Heart left ventricle (tissue), 16 donors: ENCODE results near the gene TEX261. TPM values are rescaled to one million over a fixed set of nuclear protein-coding genes. Genes with fewer than 3 reads are reported as not detected.

Experiments used
- ATAC-seq, 4 donors: fragments of 200-7000 bp; cut with Tn5 transposase; one replicate each; pipeline ENCODE4 v1.9.1; 2020 to 2022; ENCODE audit warnings: moderate library complexity in 4 of 4, mild to moderate bottlenecking in 3 of 4, moderate number of reproducible peaks in 1 of 4
- DNase-seq, 5 donors: peaks; one replicate each; pipeline ENCODE4 v3.0.0-alpha.2; 2020
- H3K27ac ChIP-seq, 12 donors: fragments of 200-600 bp; sonication (generic) in 4 of 12; one replicate each; pipeline versions ENCODE4 v1.5.0 to v1.8.0; 2016 to 2022; ENCODE audit warnings: mild to moderate bottlenecking in 2 of 12
- H3K27me3 ChIP-seq, 9 donors: fragments of 200-600 bp; sonication (generic) in 2 of 9; one replicate each; pipeline versions ENCODE4 v1.5.1 to v1.8.0; 2016 to 2022; ENCODE audit warnings: mild to moderate bottlenecking in 3 of 9
- H3K36me3 ChIP-seq, 9 donors: fragments of 200-600 bp; sonication (generic) in 2 of 9; one replicate each; pipeline versions ENCODE4 v1.5.0 to v1.8.0; 2018 to 2022; ENCODE audit warnings: mild to moderate bottlenecking in 2 of 9
- H3K4me1 ChIP-seq, 12 donors: fragments of 200-600 bp; sonication (generic) in 4 of 12; one replicate each; pipeline versions ENCODE4 v1.5.0 to v1.8.0; 2016 to 2022; ENCODE audit warnings: mild to moderate bottlenecking in 3 of 12
- H3K4me3 ChIP-seq, 12 donors: fragments of 200-600 bp; sonication (generic) in 4 of 12; one replicate each; pipeline versions ENCODE4 v1.5.0 to v1.8.0; 2017 to 2022; ENCODE audit warnings: mild to moderate bottlenecking in 9 of 12, moderate library complexity in 4 of 12
- H3K9me3 ChIP-seq, 12 donors: fragments of 200-600 bp; sonication (generic) in 4 of 12; one replicate each; pipeline versions ENCODE4 v1.5.0 to v1.8.0; 2016 to 2022; ENCODE audit warnings: mild to moderate bottlenecking in 1 of 12
- POLR2A ChIP-seq, 2 donors: fragments of 450-650 bp; IDR thresholded peaks; one replicate each; pipeline ENCODE4 v1.6.1; 2017; ENCODE audit warnings: antibody characterized with exemption in 2 of 2, mild to moderate bottlenecking in 2 of 2, moderate library complexity in 2 of 2
- WGBS, 4 donors: extraction: QIAGEN DNeasy Blood & Tissue Kit in 2 of 4; methylation state at CpG; one replicate each; pipeline versions ENCODE4 v1.1.5 to v1.1.7; 2013 to 2018; 5-methylcytosine and 5-hydroxymethylcytosine counted together
- intact Hi-C, 10 donors: fragments of 100-400 bp; cut with DNase I; formaldehyde crosslinking; loops; one replicate each; pipeline versions ENCODE4 v1.11.1 to v1.14.2; 2022
- polyA plus RNA-seq, 2 donors: library from polyadenylated mRNA; stranded (reverse); fragments of 200-250 nt; gene quantifications; one replicate each; pipeline ENCODE4 v1.2.3, GENCODE V29; 2013
- total RNA-seq, 9 donors: library from RNA; depleted of rRNA in 2 of 9; stranded (reverse); fragments of >200 nt in 2 of 9; fragmentation: NEBNext Ultra II Directional in 3 of 9; extraction: Animal tissue kit (Norgen Biotek cat#: 25700) in 3 of 9; gene quantifications; one replicate each; pipeline versions ENCODE4 v1.1.0 to v1.2.4, GENCODE V29; 2016 to 2023
- TF ChIP-seq, protein P1 (sequence below), 12 donors: fragments of 200-600 bp; sonication (generic) in 4 of 12; IDR thresholded peaks; one replicate each; pipeline versions ENCODE4 v1.5.0 to v1.8.0; 2018 to 2022; ENCODE audit warnings: antibody characterized with exemption in 12 of 12, mild to moderate bottlenecking in 5 of 12
- donor health status: ischemic (EF 13 %, LVEDD 7.1; RV severe dilation, severe dysfunction).
- donor health status: healthy with polysubstance abuse.
- donor health status: DM: no; HTN: yes; CAD: no.
- donor health status: DM: no; HTN: no; CAD: no.
- donor health status: ischemic (EF 25% LVEDD 6.9; RV normal size, moderate dysfunction).
- donor health status: ischemic (EF 25% LVEDD 5.7; RV mildly dilated, moderate dysfunction).
- donor health status: healthy.
- donor health status: DM: yes; HTN: yes; CAD: no.
- donor health status: ischemic (EF 35%, LVEDD 5.7; RV mildly dilated, moderate dysfunction).
- donor health status: nonischemic (EF 11% LVEDD 7.7; RV severe dilation, severe dysfunction).
- donor health status: DM: yes; HTN: yes; CAD: no.
- donor health status: PGD.
- donor health status: ischemic (EF 29% LVEDD 5.4; RV normal size, mild dysfunction).
- donor health status: nonischemic (EF 23%, LVEDD 6.1; RV moderate dilation, normal function).

The TEX261 gene
- total and polyA plus RNA-seq, 11 donors: 29.2 to 69.3 (median 50.4) TPM

DNA sequence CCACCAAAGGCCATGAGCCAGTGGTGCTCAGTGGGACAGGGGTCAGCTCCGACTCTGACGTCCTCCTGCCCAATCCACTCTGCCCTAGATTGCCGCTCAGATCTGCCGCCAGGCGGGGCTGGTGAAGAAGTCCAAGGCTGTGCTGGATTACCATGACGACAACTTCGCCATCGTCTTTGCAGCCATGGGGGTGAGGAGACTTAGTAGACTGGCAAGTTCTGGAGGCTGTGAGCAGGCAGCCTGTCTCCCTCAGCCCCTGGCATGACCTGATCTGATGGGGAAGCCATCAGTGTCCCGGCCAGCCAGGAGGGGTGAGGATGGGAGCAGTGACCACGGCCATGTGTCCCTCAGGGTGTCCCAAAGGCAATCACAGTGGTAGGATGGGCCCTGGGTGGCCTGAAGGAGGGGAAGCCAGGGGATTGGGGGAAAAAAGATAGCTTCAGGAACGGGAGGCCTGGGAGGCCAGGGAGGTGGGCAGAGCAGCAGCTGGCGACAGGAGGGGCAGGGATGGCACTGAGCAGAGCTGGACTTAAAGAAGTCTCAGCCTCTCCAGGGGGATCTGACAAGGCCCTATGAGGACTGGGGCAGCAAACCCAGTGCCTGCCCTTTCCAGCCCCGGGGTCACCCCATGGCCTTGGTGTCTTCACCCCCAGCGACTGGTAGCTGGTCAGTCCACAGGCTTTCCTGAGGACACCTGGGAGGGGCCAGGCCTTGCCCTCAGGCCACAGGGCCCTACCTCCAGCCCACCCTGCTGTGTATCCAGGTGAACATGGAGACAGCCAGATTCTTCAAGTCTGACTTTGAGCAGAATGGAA, 33.6 kb downstream of the TEX261 start:
- H3K27me3 ChIP-seq: peaks cover 7 to 40% (median 23%) of the 10 kb centered on the region in 9 donors
- H3K9me3 ChIP-seq: no peaks in the 10 kb centered on the region
- DNase-seq (peak in 1 of 5 donors; percentile 11), ATAC-seq (no peak)
- no peaks in the 10 kb centered on the region for H3K36me3 ChIP-seq
- 71 to 87% (median 79%) methylated on average over 13 to 14 of the region's 14 CpGs for WGBS, 4 donors
- H3K27ac ChIP-seq: no peak overlapping the region
- intact Hi-C loops: no loop called here
- peaks cover 0 to 12% (median 2%) of the 10 kb centered on the region in 12 donors for H3K4me1 ChIP-seq
- H3K4me3 ChIP-seq: no peak overlapping the region
- TF ChIP-seq, protein P1, sequence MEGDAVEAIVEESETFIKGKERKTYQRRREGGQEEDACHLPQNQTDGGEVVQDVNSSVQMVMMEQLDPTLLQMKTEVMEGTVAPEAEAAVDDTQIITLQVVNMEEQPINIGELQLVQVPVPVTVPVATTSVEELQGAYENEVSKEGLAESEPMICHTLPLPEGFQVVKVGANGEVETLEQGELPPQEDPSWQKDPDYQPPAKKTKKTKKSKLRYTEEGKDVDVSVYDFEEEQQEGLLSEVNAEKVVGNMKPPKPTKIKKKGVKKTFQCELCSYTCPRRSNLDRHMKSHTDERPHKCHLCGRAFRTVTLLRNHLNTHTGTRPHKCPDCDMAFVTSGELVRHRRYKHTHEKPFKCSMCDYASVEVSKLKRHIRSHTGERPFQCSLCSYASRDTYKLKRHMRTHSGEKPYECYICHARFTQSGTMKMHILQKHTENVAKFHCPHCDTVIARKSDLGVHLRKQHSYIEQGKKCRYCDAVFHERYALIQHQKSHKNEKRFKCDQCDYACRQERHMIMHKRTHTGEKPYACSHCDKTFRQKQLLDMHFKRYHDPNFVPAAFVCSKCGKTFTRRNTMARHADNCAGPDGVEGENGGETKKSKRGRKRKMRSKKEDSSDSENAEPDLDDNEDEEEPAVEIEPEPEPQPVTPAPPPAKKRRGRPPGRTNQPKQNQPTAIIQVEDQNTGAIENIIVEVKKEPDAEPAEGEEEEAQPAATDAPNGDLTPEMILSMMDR (IDR thresholded peaks at IDR 0.05): no peak
- no peak for TF ChIP-seq POLR2A (IDR thresholded peaks at IDR 0.05)

DNA sequence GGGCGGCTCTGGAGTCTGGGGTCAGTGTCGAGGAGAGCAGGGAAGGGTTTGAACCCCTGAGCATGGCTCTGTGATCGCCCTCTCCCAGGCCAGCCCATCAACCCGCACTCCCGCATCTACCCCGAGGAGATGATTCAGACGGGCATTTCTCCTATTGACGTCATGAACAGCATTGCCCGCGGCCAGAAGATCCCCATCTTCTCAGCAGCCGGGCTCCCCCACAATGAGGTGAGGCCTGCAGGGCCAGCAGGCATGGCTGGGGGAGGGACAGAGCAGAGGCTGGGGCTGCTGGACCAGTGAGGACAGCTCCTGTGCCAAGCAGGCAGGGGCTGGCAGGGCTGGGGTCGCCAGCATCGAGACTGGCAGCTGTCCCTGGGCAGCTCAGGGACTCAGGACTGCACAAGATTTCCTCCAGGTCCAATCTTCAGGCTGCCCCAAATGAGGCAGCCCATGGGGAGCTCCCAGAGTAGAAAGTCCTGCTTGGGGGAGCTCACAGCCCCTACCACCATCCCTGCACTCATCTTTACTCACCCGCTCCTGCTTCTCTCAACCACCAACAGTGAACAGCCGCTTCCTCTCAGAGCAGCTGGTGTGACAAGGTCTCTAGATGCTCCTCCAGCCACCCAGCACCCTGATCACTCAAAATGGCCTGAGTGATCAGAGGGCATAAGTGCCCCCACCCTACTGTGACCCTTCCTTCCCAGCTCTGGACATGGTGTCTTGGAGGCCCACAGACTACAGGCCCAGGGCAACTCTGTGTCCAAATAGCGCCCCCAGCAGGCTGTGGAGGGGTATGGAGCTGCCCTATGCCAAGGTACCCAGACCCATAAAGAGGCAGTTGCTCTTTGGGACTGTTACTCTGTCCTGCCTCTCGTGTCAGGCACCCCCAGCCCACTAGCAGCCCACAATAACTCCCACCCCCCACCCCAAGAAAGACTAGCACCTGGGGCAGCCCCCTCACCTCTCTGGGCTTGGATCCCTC, 34.5 kb downstream of the TEX261 start:
- H3K4me3 ChIP-seq: no peak overlapping the region
- H3K27me3 ChIP-seq: peaks cover 7 to 43% (median 22%) of the 10 kb centered on the region in 9 donors
- peaks cover 0 to 7% (median under 1%) of the 10 kb centered on the region in 12 donors for H3K4me1 ChIP-seq
- no peak for TF ChIP-seq POLR2A (IDR thresholded peaks at IDR 0.05)
- TF ChIP-seq, protein P1 (IDR thresholded peaks at IDR 0.05): no peak
- intact Hi-C loops: no loop called here
- no peaks in the 10 kb centered on the region for H3K9me3 ChIP-seq
- no peaks in the 10 kb centered on the region for H3K36me3 ChIP-seq
- 83 to 90% (median 87%) methylated on average over 15 to 17 of the region's 17 CpGs for WGBS, 4 donors
- no peak overlapping the region for H3K27ac ChIP-seq
- ATAC-seq: no peak
- peak in 2 of 5 donors; percentile 2 to 13 for DNase-seq

DNA sequence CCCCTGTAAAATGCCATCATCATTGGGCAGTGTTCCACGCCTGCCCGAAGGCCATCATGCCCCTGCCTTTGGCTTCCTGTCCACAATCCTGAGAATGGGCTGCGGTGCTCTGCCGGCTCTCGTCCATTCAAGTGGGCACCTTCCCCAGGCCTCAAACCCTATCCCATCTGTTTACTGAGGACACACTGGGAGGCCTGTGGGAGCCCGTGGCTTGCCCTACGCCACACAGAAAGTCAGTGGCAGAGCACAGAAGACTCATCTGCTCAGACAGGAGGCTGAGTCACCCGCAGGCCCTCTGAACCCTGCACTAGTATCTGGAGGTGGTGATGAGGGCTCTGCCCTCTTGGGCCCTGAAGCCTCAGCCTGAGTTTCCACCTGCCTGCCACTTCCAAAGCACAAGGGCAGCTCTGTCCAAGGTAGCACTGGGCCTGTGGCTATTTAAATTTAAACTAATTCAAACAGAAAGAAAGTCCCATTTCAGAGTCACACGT, 35.4 kb downstream of the TEX261 start:
- Histone ChIP-seq H3K36me3 (no peaks in the 10 kb centered on the region), H3K27me3 (peaks cover under 1 to 43% (median 14%) of the 10 kb centered on the region in 9 donors), H3K4me1 (no peaks in the 10 kb centered on the region), H3K27ac (no peak overlapping the region), H3K9me3 (no peaks in the 10 kb centered on the region), H3K4me3 (no peak overlapping the region)
- intact Hi-C loops: no loop called here
- TF ChIP-seq POLR2A (IDR thresholded peaks at IDR 0.05): no peak
- TF ChIP-seq, protein P1 (IDR thresholded peaks at IDR 0.05): no peak
- ATAC-seq: no peak
- DNase-seq: peak in 1 of 5 donors; percentile 1
- WGBS, 4 donors: 93 to 96% (median 95%) methylated on average over 6 to 9 of the region's 9 CpGs
